ENCODE results near the gene CAMTA1. TPM values are rescaled to one million over a fixed set of nuclear protein-coding genes. Genes with fewer than 3 reads are reported as not detected.

The CAMTA1 gene
- total RNA-seq, 1 donor from 2014 or later = 160 TPM

- no peak overlapping the region for H3K4me3 ChIP-seq
- no peak for DNase-seq
- peaks cover 13% of the 10 kb centered on the region for H3K9me3 ChIP-seq (replicated peaks)
- intact Hi-C loops (cut with micrococcal nuclease) = no loop called here
- no peak overlapping the region for H3K27ac ChIP-seq (replicated peaks)
- H3K27me3 ChIP-seq (ENCODE audit: low read depth) = peaks cover 16% of the 10 kb centered on the region
- TF ChIP-seq CTCF (IDR thresholded peaks at IDR 0.05; ENCODE audit: borderline replicate concordance) = no peak
- no peaks in the 10 kb centered on the region for H3K36me3 ChIP-seq
- H3K4me1 ChIP-seq = no peaks in the 10 kb centered on the region
Observed at GRCh38 chr1:7281821-7282220, 496.6 kb downstream of the CAMTA1 start.

- H3K27me3 ChIP-seq (ENCODE audit: low read depth) = peaks cover 3% of the 10 kb centered on the region
- H3K36me3 ChIP-seq = no peaks in the 10 kb centered on the region
- intact Hi-C loops (cut with micrococcal nuclease) = no loop called here
- TF ChIP-seq CTCF (IDR thresholded peaks at IDR 0.05; ENCODE audit: borderline replicate concordance) = no peak
- DNase-seq = no peak
- H3K4me1 ChIP-seq = no peaks in the 10 kb centered on the region
- no peak overlapping the region for H3K4me3 ChIP-seq
- no peak overlapping the region for H3K27ac ChIP-seq (replicated peaks)
- no peaks in the 10 kb centered on the region for H3K9me3 ChIP-seq (replicated peaks)
Observed at GRCh38 chr1:7284839-7285435, 499.7 kb downstream of the CAMTA1 start.

GRCh38 chr1:7285856-7286454, 500.7 kb downstream of the CAMTA1 start:
- Histone ChIP-seq H3K36me3 (no peaks in the 10 kb centered on the region), H3K27me3 (ENCODE audit: low read depth) (no peaks in the 10 kb centered on the region), H3K9me3 (replicated peaks) (no peaks in the 10 kb centered on the region), H3K27ac (replicated peaks) (no peak overlapping the region), H3K4me3 (no peak overlapping the region), H3K4me1 (peaks cover 3% of the 10 kb centered on the region)
- no peak for TF ChIP-seq CTCF (IDR thresholded peaks at IDR 0.05; ENCODE audit: borderline replicate concordance)
- intact Hi-C loops (cut with micrococcal nuclease) = no loop called here
- no peak for DNase-seq

- Histone ChIP-seq H3K4me1 (peaks cover 10% of the 10 kb centered on the region), H3K27me3 (ENCODE audit: low read depth) (no peaks in the 10 kb centered on the region), H3K4me3 (no peak overlapping the region), H3K9me3 (replicated peaks) (no peaks in the 10 kb centered on the region), H3K27ac (replicated peaks) (no peak overlapping the region), H3K36me3 (no peaks in the 10 kb centered on the region)
- DNase-seq = no peak
- no peak for TF ChIP-seq CTCF (IDR thresholded peaks at IDR 0.05; ENCODE audit: borderline replicate concordance)
- intact Hi-C loops (cut with micrococcal nuclease) = no loop called here
Observed at GRCh38 chr1:7287013-7287412, 501.8 kb downstream of the CAMTA1 start.

GRCh38 chr1:7288992-7289391, 503.7 kb downstream of the CAMTA1 start:
- TF ChIP-seq CTCF (IDR thresholded peaks at IDR 0.05; ENCODE audit: borderline replicate concordance) = no peak

More at GRCh38 chr1:7288992-7289391, 503.7 kb downstream of the CAMTA1 start:
- no peak overlapping the region for H3K27ac ChIP-seq (replicated peaks)
- H3K27me3 ChIP-seq (ENCODE audit: low read depth) = peaks cover 4% of the 10 kb centered on the region
- H3K9me3 ChIP-seq (replicated peaks) = no peaks in the 10 kb centered on the region
- H3K4me3 ChIP-seq = no peak overlapping the region
- intact Hi-C loops (cut with micrococcal nuclease) = no loop called here
- H3K36me3 ChIP-seq = no peaks in the 10 kb centered on the region
- peaks cover 23% of the 10 kb centered on the region for H3K4me1 ChIP-seq
- no peak for DNase-seq

Data from left ventricle myocardium inferior (tissue), 1 donor.